Measurements from ENCODE around the gene PEX14.

GRCh38 chr1:10564063-10564462 is 89.3 kb downstream of the PEX14 start:
- TF ChIP-seq CTCF (IDR thresholded peaks at IDR 0.05) (no peak), POLR2A (IDR thresholded peaks at IDR 0.05) (no peak)
